OCI-LY7 (cell line): ENCODE results near the gene ADCY9. TPM values are rescaled to one million over a fixed set of nuclear protein-coding genes. Genes with fewer than 3 reads are reported as not detected.
"Not testable (repeated sequence)": the region's sequence is repeated elsewhere in the genome, so short reads cannot be mapped to it uniquely, and the experiment has no call there.

ENCODE experiments used
- BruUV-seq: library from RNA; stranded (reverse); fragments of 400-500 nt; replicated peaks from 2 replicates; lab custom pipeline; 2021; lab: Mats Ljungman, UMichigan
- CTCF ChIA-PET: fragments of 300-600 bp; sonication (Branson Sonifier 250); formaldehyde crosslinking; loops from one replicate; lab custom pipeline; 2022; ENCODE audit warnings: antibody characterized with exemption; ENCODE audit not compliant: unreplicated experiment; lab: Charles Lee
- POLR2A ChIA-PET: fragments of 300-600 bp; sonication (Branson Sonifier 250); formaldehyde crosslinking; loops from one replicate; lab custom pipeline; 2022; ENCODE audit warnings: antibody characterized with exemption; lab: Charles Lee
- DNase-seq: peaks from one replicate; pipeline ENCODE4 v3.0.0-alpha.2; 2015; ENCODE audit warnings: low spot score
- H2AFZ ChIP-seq: fragments of 200-600 bp; sonication (generic), shearing (Covaris generic); 2 replicates; pipeline ENCODE4 v1.6.1; 2014; ENCODE audit warnings: mild to moderate bottlenecking, antibody characterized with exemption, low read length, moderate library complexity
- H3K27ac ChIP-seq: fragments of 200-600 bp; sonication (generic); 2 replicates; pipeline ENCODE4 v1.5.1; 2014; ENCODE audit warnings: mixed run types, low read depth, mild to moderate bottlenecking, moderate library complexity, low read length, inconsistent platforms; ENCODE audit not compliant: poor library complexity, severe bottlenecking
- H3K36me3 ChIP-seq: fragments of 200-600 bp; sonication (generic); 2 replicates; pipeline ENCODE4 v1.6.1; 2014; ENCODE audit warnings: mild to moderate bottlenecking, antibody characterized with exemption, low read length, moderate library complexity, mixed read lengths; ENCODE audit not compliant: insufficient read depth
- H3K4me1 ChIP-seq: fragments of 200-600 bp; sonication (generic); 2 replicates; pipeline ENCODE4 v1.5.1; 2014; ENCODE audit warnings: mild to moderate bottlenecking, low read length; ENCODE audit not compliant: insufficient read depth, poor library complexity, severe bottlenecking
- H3K4me2 ChIP-seq: fragments of 200-600 bp; sonication (generic); 2 replicates; pipeline ENCODE4 v1.6.1; 2014; ENCODE audit warnings: mild to moderate bottlenecking, low read length
- H3K4me3 ChIP-seq: fragments of 200-600 bp; sonication (generic); 2 replicates; pipeline ENCODE4 v1.5.1; 2014; ENCODE audit warnings: mild to moderate bottlenecking, low read depth, low read length; ENCODE audit not compliant: poor library complexity, severe bottlenecking
- H3K79me2 ChIP-seq: fragments of 200-600 bp; sonication (generic); 2 replicates; pipeline ENCODE4 v1.6.1; 2016; ENCODE audit warnings: low read depth, mild to moderate bottlenecking, low read length, moderate library complexity, mixed read lengths; ENCODE audit not compliant: insufficient read depth
- H3K9me2 ChIP-seq: fragments of 200-600 bp; sonication (generic); 2 replicates; pipeline ENCODE4 v1.6.1; 2016; ENCODE audit warnings: mild to moderate bottlenecking, low read length, mixed read lengths; ENCODE audit not compliant: insufficient read depth
- H3K9me3 ChIP-seq: fragments of 200-600 bp; sonication (generic); 2 replicates; pipeline ENCODE4 v1.6.1; 2014; ENCODE audit warnings: mild to moderate bottlenecking, mixed run types, low read length, mixed read lengths
- H4K20me1 ChIP-seq: fragments of 200-600 bp; sonication (generic); 2 replicates; pipeline ENCODE4 v1.6.1; 2014; ENCODE audit warnings: mild to moderate bottlenecking, antibody characterized with exemption, low read length, moderate library complexity, mixed read lengths; ENCODE audit not compliant: insufficient read depth
- CTCF ChIP-seq: fragments of 200-600 bp; sonication (generic); conservative IDR thresholded peaks from 2 replicates; pipeline ENCODE4 v1.5.1; 2014; ENCODE audit warnings: mild to moderate bottlenecking, antibody characterized with exemption, low read length, moderate library complexity, mixed read lengths
- EZH2phosphoT487 ChIP-seq: fragments of 200-600 bp; sonication (generic); IDR thresholded peaks from 2 replicates; pipeline ENCODE4 v1.6.1; 2018; ENCODE audit warnings: low read depth, borderline replicate concordance, mild to moderate bottlenecking, mixed run types, antibody characterized with exemption, low read length, moderate library complexity, mixed read lengths
- intact Hi-C: fragments of 100-400 bp; cut with micrococcal nuclease; formaldehyde crosslinking; loops from one replicate; pipeline ENCODE4 v1.10.0; 2022; ENCODE audit not compliant: unreplicated experiment
- total RNA-seq, 2 experiments: library from RNA; depleted of rRNA in 1 of 2; stranded (reverse); fragments of >200 nt in 1 of 2; shearing (Covaris generic) in 1 of 2; gene quantifications; 2 replicates each; pipeline ENCODE4 v1.2.3, GENCODE V29; 2014 to 2022

Gene ADCY9
- total RNA-seq, 2 experiments from 2014 or later, result 0.22 to 0.34 TPM

DNA sequence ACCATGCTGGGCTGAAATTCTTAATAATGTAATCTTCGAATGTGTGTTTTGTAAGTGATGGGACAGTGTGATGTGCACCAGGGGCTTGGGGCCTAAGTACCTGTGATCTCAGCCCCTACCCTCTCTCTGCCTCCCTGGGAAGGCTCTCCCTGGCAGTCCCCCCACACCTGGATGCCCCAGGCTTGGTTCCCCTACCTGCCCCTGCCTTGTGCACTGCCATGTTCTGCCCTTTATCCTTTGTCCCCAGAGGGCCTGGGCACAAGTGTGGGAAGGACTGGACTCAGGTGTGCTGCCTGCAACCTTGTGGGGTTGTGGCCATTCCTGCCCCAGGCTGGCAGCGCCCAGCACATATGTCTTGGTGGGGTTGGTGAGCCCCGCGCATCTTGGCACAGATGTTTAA is 180.3 kb downstream of the ADCY9 start:
- no peaks in the 10 kb centered on the region for H4K20me1 ChIP-seq
- H3K79me2 ChIP-seq, result no peaks in the 10 kb centered on the region
- H3K9me3 ChIP-seq, result no peaks in the 10 kb centered on the region
- TF ChIP-seq EZH2phosphoT487 (no peak), CTCF (no peak)
- ChIA-PET POLR2A (no interaction called here), CTCF (no interaction called here)
- BruUV-seq, result no TSS peak
- H3K36me3 ChIP-seq, result no peaks in the 10 kb centered on the region
- H3K9me2 ChIP-seq, result no peaks in the 10 kb centered on the region
- no peak for DNase-seq
- intact Hi-C loops, result no loop called here
- H3K4me2 ChIP-seq, result no peak overlapping the region
- no peaks in the 10 kb centered on the region for H3K4me1 ChIP-seq
- no peak overlapping the region for H3K27ac ChIP-seq
- no peak overlapping the region for H3K4me3 ChIP-seq
- H2AFZ ChIP-seq, result no peak overlapping the region

DNA sequence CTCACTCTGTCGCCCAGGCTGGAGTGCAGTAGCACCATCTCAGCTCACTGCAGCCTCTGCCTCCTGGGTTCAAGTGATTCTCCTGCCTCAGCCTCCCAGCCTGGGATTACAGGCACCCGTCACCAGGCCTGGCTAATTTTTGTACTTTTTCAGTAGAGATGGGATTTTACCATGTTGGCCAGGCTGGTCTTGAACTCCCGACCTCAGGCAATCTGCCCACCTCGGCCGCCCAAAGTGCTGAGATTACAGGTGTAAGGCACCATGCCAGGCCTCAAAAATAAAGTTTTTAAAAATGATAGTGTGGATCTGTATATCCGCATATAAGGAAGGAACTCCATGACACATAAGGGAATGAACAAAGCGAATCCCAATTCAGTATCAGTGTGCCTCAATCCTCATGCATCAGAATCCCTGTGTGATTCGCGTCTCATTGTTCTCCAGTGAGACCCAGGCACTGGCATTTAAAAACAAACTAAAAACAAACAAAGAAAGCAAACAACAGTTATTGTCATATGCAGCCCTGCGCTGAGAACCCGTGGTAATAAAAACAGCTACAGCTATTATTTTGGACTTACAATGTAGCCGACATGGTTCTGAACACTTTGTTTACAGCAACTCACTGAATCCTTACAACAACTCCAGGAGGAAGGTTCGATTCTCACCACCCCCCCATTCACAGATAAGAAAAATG is 181.6 kb downstream of the ADCY9 start:
- intact Hi-C loops, result no loop called here
- Histone ChIP-seq H3K9me3 (no peaks in the 10 kb centered on the region), H3K4me2 (no peak overlapping the region), H3K36me3 (no peaks in the 10 kb centered on the region), H3K79me2 (no peaks in the 10 kb centered on the region), H3K4me1 (no peaks in the 10 kb centered on the region), H3K27ac (no peak overlapping the region), H3K9me2 (no peaks in the 10 kb centered on the region), H3K4me3 (no peak overlapping the region), H2AFZ (no peak overlapping the region), H4K20me1 (no peaks in the 10 kb centered on the region)
- TF ChIP-seq CTCF (no peak), EZH2phosphoT487 (no peak)
- no TSS peak for BruUV-seq
- no peak for DNase-seq
- ChIA-PET CTCF (no interaction called here), POLR2A (no interaction called here)

DNA sequence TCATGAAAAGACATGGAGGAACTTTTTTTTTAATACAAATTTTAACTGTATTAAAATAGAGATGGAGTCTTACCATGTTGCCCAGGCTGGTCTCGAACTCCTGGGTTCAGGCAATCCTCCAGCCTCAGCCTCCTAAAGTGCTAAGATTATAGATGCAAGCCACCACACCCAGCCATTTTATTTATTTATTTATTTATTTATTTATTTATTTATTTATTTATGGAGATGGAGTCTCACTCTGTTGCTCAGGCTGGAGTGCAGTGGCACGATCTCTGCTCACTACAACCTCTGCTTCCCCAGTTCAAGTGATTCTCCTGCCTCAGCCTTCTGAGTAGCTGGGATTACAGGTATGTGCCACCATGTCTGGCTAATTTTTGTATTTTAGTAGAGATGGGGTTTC is 189.1 kb downstream of the ADCY9 start:
- POLR2A ChIA-PET, H2AFZ ChIP-seq, H3K4me2 ChIP-seq, CTCF ChIA-PET, H3K9me2 ChIP-seq, intact Hi-C loops, H3K4me3 ChIP-seq, H3K27ac ChIP-seq, H3K4me1 ChIP-seq, DNase-seq, H3K79me2 ChIP-seq, H3K36me3 ChIP-seq, H4K20me1 ChIP-seq, BruUV-seq, H3K9me3 ChIP-seq: not testable (repeated sequence)
